ENCODE results near the gene TBC1D9.

GRCh38 chr4:140607852-140608251, 148.3 kb downstream of the TBC1D9 start:
- TF ChIP-seq CTCF (IDR thresholded peaks at IDR 0.05): no peak
- no peak for TF ChIP-seq POLR2A (IDR thresholded peaks at IDR 0.05)
- no peak for TF ChIP-seq POLR2AphosphoS5 (IDR thresholded peaks at IDR 0.05)
